Ovary (tissue), 3 donors: Measurements from ENCODE around the gene KIF1C.

ENCODE experiments used
- EP300 ChIP-seq: sonication (generic); formaldehyde crosslinking; IDR thresholded peaks from one replicate; pipeline ENCODE4 v1.6.1; 2017; ENCODE audit warnings: antibody characterized with exemption
- TF ChIP-seq, protein P1 (sequence below), 3 donors: fragments of 450-650 bp in 2 of 3; fragments of 200-600 bp in 1 of 3; IDR thresholded peaks; one replicate each; pipeline versions ENCODE4 v1.5.1 to v1.8.0; 2016 to 2022; ENCODE audit warnings: antibody characterized with exemption in 3 of 3, mild to moderate bottlenecking in 1 of 3
- donor health status: DM: no; HTN: no; CAD: no.

DNA sequence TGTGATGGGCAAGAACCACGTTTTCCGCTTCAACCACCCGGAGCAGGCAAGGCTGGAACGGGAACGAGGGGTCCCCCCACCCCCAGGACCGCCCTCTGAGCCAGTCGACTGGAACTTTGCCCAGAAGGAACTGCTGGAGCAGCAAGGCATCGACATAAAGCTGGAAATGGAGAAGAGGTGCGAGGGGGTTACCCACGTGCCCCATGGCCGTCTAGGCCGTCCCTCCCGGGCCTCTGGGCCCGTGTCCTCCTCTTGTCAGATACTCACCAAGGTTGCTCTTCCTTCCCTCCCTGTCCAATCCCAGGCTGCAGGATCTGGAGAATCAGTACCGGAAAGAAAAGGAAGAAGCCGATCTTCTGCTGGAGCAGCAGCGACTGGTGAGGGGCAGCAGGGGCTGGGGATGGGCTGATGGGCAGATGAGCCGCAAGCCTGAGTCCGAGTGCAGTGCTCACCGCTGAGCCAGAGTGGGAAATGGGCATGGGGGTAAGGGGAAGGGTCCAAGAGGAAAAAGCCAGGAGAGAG, 22.8 kb downstream of the KIF1C start:
- TF ChIP-seq, protein P1, sequence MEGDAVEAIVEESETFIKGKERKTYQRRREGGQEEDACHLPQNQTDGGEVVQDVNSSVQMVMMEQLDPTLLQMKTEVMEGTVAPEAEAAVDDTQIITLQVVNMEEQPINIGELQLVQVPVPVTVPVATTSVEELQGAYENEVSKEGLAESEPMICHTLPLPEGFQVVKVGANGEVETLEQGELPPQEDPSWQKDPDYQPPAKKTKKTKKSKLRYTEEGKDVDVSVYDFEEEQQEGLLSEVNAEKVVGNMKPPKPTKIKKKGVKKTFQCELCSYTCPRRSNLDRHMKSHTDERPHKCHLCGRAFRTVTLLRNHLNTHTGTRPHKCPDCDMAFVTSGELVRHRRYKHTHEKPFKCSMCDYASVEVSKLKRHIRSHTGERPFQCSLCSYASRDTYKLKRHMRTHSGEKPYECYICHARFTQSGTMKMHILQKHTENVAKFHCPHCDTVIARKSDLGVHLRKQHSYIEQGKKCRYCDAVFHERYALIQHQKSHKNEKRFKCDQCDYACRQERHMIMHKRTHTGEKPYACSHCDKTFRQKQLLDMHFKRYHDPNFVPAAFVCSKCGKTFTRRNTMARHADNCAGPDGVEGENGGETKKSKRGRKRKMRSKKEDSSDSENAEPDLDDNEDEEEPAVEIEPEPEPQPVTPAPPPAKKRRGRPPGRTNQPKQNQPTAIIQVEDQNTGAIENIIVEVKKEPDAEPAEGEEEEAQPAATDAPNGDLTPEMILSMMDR (IDR thresholded peaks at IDR 0.05): no peak
- no peak for TF ChIP-seq EP300
